ENCODE data around the gene AGBL4.

DNA sequence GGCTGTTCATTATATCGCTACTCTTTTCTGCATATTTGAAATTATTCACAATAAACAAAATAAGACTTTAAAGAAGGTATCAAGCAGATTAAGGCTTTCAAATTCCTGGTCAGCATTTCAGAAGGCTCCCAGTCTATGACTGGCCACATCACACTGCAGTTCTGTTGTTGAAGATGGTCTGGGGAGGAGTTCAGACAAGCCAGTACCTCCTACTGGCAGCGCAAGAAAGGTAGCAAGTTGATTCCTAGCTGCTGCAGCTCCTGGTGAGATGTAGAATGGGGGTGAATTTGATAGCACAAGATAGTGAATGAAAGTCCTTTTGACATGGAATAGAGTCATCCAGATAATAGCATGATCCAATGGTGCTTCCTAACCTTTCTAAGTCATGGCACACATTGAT, 1158.8 kb downstream of the AGBL4 start:
- TF ChIP-seq, protein P1, sequence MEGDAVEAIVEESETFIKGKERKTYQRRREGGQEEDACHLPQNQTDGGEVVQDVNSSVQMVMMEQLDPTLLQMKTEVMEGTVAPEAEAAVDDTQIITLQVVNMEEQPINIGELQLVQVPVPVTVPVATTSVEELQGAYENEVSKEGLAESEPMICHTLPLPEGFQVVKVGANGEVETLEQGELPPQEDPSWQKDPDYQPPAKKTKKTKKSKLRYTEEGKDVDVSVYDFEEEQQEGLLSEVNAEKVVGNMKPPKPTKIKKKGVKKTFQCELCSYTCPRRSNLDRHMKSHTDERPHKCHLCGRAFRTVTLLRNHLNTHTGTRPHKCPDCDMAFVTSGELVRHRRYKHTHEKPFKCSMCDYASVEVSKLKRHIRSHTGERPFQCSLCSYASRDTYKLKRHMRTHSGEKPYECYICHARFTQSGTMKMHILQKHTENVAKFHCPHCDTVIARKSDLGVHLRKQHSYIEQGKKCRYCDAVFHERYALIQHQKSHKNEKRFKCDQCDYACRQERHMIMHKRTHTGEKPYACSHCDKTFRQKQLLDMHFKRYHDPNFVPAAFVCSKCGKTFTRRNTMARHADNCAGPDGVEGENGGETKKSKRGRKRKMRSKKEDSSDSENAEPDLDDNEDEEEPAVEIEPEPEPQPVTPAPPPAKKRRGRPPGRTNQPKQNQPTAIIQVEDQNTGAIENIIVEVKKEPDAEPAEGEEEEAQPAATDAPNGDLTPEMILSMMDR (conservative IDR thresholded peaks at IDR 0.05; ENCODE audit: low read depth, low read length) = no peak
- no peak for TF ChIP-seq EZH2phosphoT487 (IDR thresholded peaks at IDR 0.05; ENCODE audit: borderline replicate concordance, low read length)
